Fibroblast of lung (primary cell): ENCODE data around the gene LCAT. TPM values are rescaled to one million over a fixed set of nuclear protein-coding genes. Genes with fewer than 3 reads are reported as not detected.

Experiments
- DNase-seq, 2 donors: peaks; one replicate each; pipeline versions ENCODE4 v3.0.0 to v3.0.0-alpha.2; 2010; ENCODE audit warnings: low read depth in 2 of 2
- H2AFZ ChIP-seq: 2 replicates; pipeline ENCODE4 v1.5.1; 2012; ENCODE audit warnings: low read length, control low read depth, inconsistent platforms
- H3K27ac ChIP-seq: 2 replicates; pipeline ENCODE4 v1.5.1; 2011; ENCODE audit warnings: low read length, control low read depth; ENCODE audit not compliant: insufficient read depth
- H3K27me3 ChIP-seq: 2 replicates; pipeline ENCODE4 v1.5.1; 2011; ENCODE audit warnings: mild to moderate bottlenecking, low read length; ENCODE audit not compliant: control insufficient read depth, insufficient read depth
- H3K36me3 ChIP-seq: 2 replicates; pipeline ENCODE4 v1.5.1; 2011; ENCODE audit warnings: low read length; ENCODE audit not compliant: control insufficient read depth, insufficient read depth
- H3K4me1 ChIP-seq: 2 replicates; pipeline ENCODE4 v1.5.1; 2011; ENCODE audit warnings: low read length; ENCODE audit not compliant: control insufficient read depth, insufficient read depth; ENCODE audit errors: extremely low read depth
- H3K4me2 ChIP-seq: 2 replicates; pipeline ENCODE4 v1.5.1; 2011; ENCODE audit warnings: low read length, control low read depth; ENCODE audit not compliant: insufficient read depth; ENCODE audit errors: extremely low read depth
- H3K4me3 ChIP-seq, 4 experiments: fragments of 200-600 bp in 1 of 4; sonication (generic) in 1 of 4; replicated peaks in 1 of 4; 2 replicates each; pipeline ENCODE4 v1.5.1; 2011 to 2016; ENCODE audit warnings: low read length in 4 of 4, low read depth in 3 of 4, mild to moderate bottlenecking in 3 of 4, control low read depth in 2 of 4, inconsistent platforms in 1 of 4, mixed read lengths in 1 of 4; ENCODE audit not compliant: insufficient read depth in 1 of 4; ENCODE audit errors: control extremely low read depth in 1 of 4
- H3K79me2 ChIP-seq: 2 replicates; pipeline ENCODE4 v1.5.1; 2012; ENCODE audit warnings: mild to moderate bottlenecking, low read length, inconsistent platforms; ENCODE audit not compliant: control insufficient read depth, insufficient read depth
- H3K9ac ChIP-seq: 2 replicates; pipeline ENCODE4 v1.5.1; 2011; ENCODE audit warnings: mild to moderate bottlenecking, low read length, control low read depth; ENCODE audit not compliant: insufficient read depth
- H3K9me3 ChIP-seq: 2 replicates; pipeline ENCODE4 v1.5.1; 2012; ENCODE audit warnings: low read depth, low read length; ENCODE audit not compliant: control insufficient read depth, insufficient read depth
- H4K20me1 ChIP-seq: 2 replicates; pipeline ENCODE4 v1.5.1; 2011; ENCODE audit warnings: low read length; ENCODE audit not compliant: control insufficient read depth, insufficient read depth; ENCODE audit errors: extremely low read depth
- CTCF ChIP-seq, 2 donors: IDR thresholded peaks in 1 of 2; conservative IDR thresholded peaks in 1 of 2; 1 replicate in 1 of 2; 2 replicates in 1 of 2; pipeline ENCODE4 v1.5.1; 2011 to 2012; ENCODE audit warnings: low read length in 2 of 2, control low read depth in 1 of 2, inconsistent platforms in 1 of 2, low read depth in 1 of 2, mild to moderate bottlenecking in 1 of 2
- EZH2 ChIP-seq: IDR thresholded peaks from 2 replicates; pipeline ENCODE4 v1.5.1; 2012; ENCODE audit warnings: low read length, control low read depth, mild to moderate bottlenecking; ENCODE audit errors: missing control alignments
- polyA plus RNA-seq, 2 donors: library from polyadenylated mRNA; depleted of rRNA in 1 of 2; stranded (reverse) in 1 of 2; unstranded in 1 of 2; fragments of >200 nt; gene quantifications; 2 replicates each; pipeline ENCODE4 v1.2.1, GENCODE V29; 2011 to 2012; ENCODE audit warnings: missing spikeins in 1 of 2
- total RNA-seq: library from RNA; depleted of rRNA; stranded (reverse); fragments of >200 nt; gene quantifications from 2 replicates; pipeline ENCODE4 v1.2.1, GENCODE V29; 2014

LCAT gene
- total and polyA plus RNA-seq, 2 donors (not counting 1 experiment from before 2014, with no cell fraction given) = 4.5 to 6.4 TPM

GRCh38 chr16:67988675-67989074 is 44.8 kb upstream of the LCAT start:
- Histone ChIP-seq H3K4me1 (peaks cover 6% of the 10 kb centered on the region), H3K27ac (no peak overlapping the region), H3K27me3 (no peaks in the 10 kb centered on the region), H2AFZ (no peak overlapping the region), H3K9ac (no peak overlapping the region), H3K36me3 (no peaks in the 10 kb centered on the region), H3K79me2 (no peaks in the 10 kb centered on the region), H3K9me3 (no peaks in the 10 kb centered on the region), H3K4me2 (no peak overlapping the region), H3K4me3 (no peak overlapping the region), H4K20me1 (no peaks in the 10 kb centered on the region)
- DNase-seq = no peak
- TF ChIP-seq CTCF (conservative IDR thresholded peaks at IDR 0.05 in 1 of 2, IDR thresholded peaks at IDR 0.05 in 1 of 2; ENCODE audit: low read depth in 1 of 2, low read length in 2 of 2) (no peak), EZH2 (no peak)

- no peak overlapping the region for H3K27ac ChIP-seq
- no peak overlapping the region for H3K4me2 ChIP-seq
- no peaks in the 10 kb centered on the region for H3K36me3 ChIP-seq
- peak overlapping the region; percentile 48 for H2AFZ ChIP-seq
- DNase-seq = peak; percentile 13 to 31
- peaks cover 4% of the 10 kb centered on the region for H3K4me1 ChIP-seq
- no peak overlapping the region for H3K9ac ChIP-seq
- H4K20me1 ChIP-seq = no peaks in the 10 kb centered on the region
- H3K79me2 ChIP-seq = no peaks in the 10 kb centered on the region
- H3K9me3 ChIP-seq = no peaks in the 10 kb centered on the region
- no peaks in the 10 kb centered on the region for H3K27me3 ChIP-seq
- TF ChIP-seq EZH2 (no peak), CTCF (conservative IDR thresholded peaks at IDR 0.05 in 1 of 2, IDR thresholded peaks at IDR 0.05 in 1 of 2; ENCODE audit: low read depth in 1 of 2, low read length in 2 of 2) (no peak)
- no peak overlapping the region for H3K4me3 ChIP-seq
Observed at GRCh38 chr16:67987460-67988160, 43.7 kb upstream of the LCAT start.

GRCh38 chr16:67986949-67987348 is 43.0 kb upstream of the LCAT start:
- Histone ChIP-seq H4K20me1 (no peaks in the 10 kb centered on the region), H3K4me2 (no peak overlapping the region), H3K9me3 (no peaks in the 10 kb centered on the region), H3K9ac (no peak overlapping the region), H2AFZ (no peak overlapping the region), H3K79me2 (no peaks in the 10 kb centered on the region), H3K4me1 (peaks cover 4% of the 10 kb centered on the region), H3K27me3 (no peaks in the 10 kb centered on the region), H3K27ac (no peak overlapping the region), H3K36me3 (no peaks in the 10 kb centered on the region), H3K4me3 (no peak overlapping the region)
- TF ChIP-seq CTCF (conservative IDR thresholded peaks at IDR 0.05 in 1 of 2, IDR thresholded peaks at IDR 0.05 in 1 of 2; ENCODE audit: low read depth in 1 of 2, low read length in 2 of 2) (no peak), EZH2 (no peak)
- no peak for DNase-seq
